Thyroid gland (tissue), 4 donors: ENCODE data around the gene BTBD16.

ENCODE experiments used
- CTCF ChIP-seq, 6 experiments: fragments of 200-600 bp in 3 of 6; fragments of 450-650 bp in 3 of 6; sonication (generic) in 3 of 6; IDR thresholded peaks; one replicate each; pipeline ENCODE4 v1.5.1; 2016 to 2019; ENCODE audit warnings: antibody characterized with exemption in 6 of 6, mild to moderate bottlenecking in 2 of 6, inconsistent platforms in 1 of 6, moderate library complexity in 1 of 6
- POLR2A ChIP-seq, 2 donors: fragments of 450-650 bp; IDR thresholded peaks; one replicate each; pipeline ENCODE4 v1.6.1; 2017; ENCODE audit warnings: antibody characterized with exemption in 2 of 2, mild to moderate bottlenecking in 2 of 2, moderate library complexity in 1 of 2

GRCh38 chr10:122239578-122240257 lies 31.4 kb upstream of the BTBD16 start:
- TF ChIP-seq POLR2A (IDR thresholded peaks at IDR 0.05): no peak
- no peak for TF ChIP-seq CTCF (IDR thresholded peaks at IDR 0.05)
